Sigmoid colon (tissue), 4 donors: ENCODE data around the gene POLR2F.

Source experiments
- CTCF ChIP-seq, 4 experiments: fragments of 450-650 bp in 3 of 4; fragments of 200-600 bp in 1 of 4; IDR thresholded peaks; one replicate each; pipeline ENCODE4 v1.5.1; 2016 to 2019; ENCODE audit warnings: antibody characterized with exemption in 4 of 4, mild to moderate bottlenecking in 3 of 4, moderate library complexity in 2 of 4
- EP300 ChIP-seq, 4 donors: sonication (generic); formaldehyde crosslinking; IDR thresholded peaks; one replicate each; pipeline ENCODE4 v1.6.1; 2017; ENCODE audit warnings: antibody characterized with exemption in 4 of 4
- POLR2A ChIP-seq, 2 donors: fragments of 450-650 bp; IDR thresholded peaks; one replicate each; pipeline ENCODE4 v1.6.1; 2016; ENCODE audit warnings: antibody characterized with exemption in 2 of 2, mild to moderate bottlenecking in 2 of 2, moderate library complexity in 2 of 2
- POLR2AphosphoS5 ChIP-seq, 4 donors: sonication (generic); formaldehyde crosslinking; IDR thresholded peaks; one replicate each; pipeline ENCODE4 v1.6.1; 2017; ENCODE audit warnings: antibody characterized with exemption in 4 of 4

GRCh38 chr22:37999236-37999635, 45.7 kb downstream of the POLR2F start:
- no peak for TF ChIP-seq POLR2A (IDR thresholded peaks at IDR 0.05)
- TF ChIP-seq CTCF (IDR thresholded peaks at IDR 0.05): no peak
- no peak for TF ChIP-seq POLR2AphosphoS5 (IDR thresholded peaks at IDR 0.05)
- TF ChIP-seq EP300 (IDR thresholded peaks at IDR 0.05): no peak
